B cell (primary cell): Measurements from ENCODE around the gene ZBTB5. TPM values are rescaled to one million over a fixed set of nuclear protein-coding genes. Genes with fewer than 3 reads are reported as not detected.

ENCODE experiments used
- ATAC-seq: fragments of 200-7000 bp; cut with Tn5 transposase; one replicate; pipeline ENCODE4 v1.10.0; 2021; ENCODE audit warnings: low read depth, mild to moderate bottlenecking, moderate number of reproducible peaks, moderate library complexity
- CTCF ChIA-PET: fragments of 350-600 bp; sonication (Branson Sonifier 250); formaldehyde crosslinking; loops from one replicate; lab custom pipeline; 2021; ENCODE audit warnings: antibody characterized with exemption, inconsistent platforms; lab: Charles Lee
- POLR2A ChIA-PET: fragments of 350-600 bp; sonication (Branson Sonifier 250); formaldehyde crosslinking; loops from one replicate; lab custom pipeline; 2021; ENCODE audit warnings: antibody characterized with exemption; lab: Charles Lee
- DNase-seq: peaks from one replicate; pipeline ENCODE4 v3.0.0; 2013
- H2AFZ ChIP-seq: 2 replicates; pipeline ENCODE4 v1.6.1; 2012; ENCODE audit warnings: mild to moderate bottlenecking, low read depth, low read length; ENCODE audit not compliant: insufficient read depth, poor library complexity, severe bottlenecking
- H3K27ac ChIP-seq, 2 donors: 1 replicate in 1 of 2; 2 replicates in 1 of 2; pipeline ENCODE4 v1.5.1; 2012 to 2013; ENCODE audit warnings: low read length in 2 of 2, mild to moderate bottlenecking in 2 of 2, moderate library complexity in 1 of 2
- H3K27me3 ChIP-seq, 4 experiments: fragments of 200-600 bp in 1 of 4; sonication (generic) in 1 of 4; replicated peaks in 1 of 4; 1 replicate in 2 of 4; 2 replicates in 2 of 4; pipeline versions ENCODE4 v1.6.1 to v1.7.0; 2013 to 2016; ENCODE audit warnings: low read length in 3 of 4, mild to moderate bottlenecking in 2 of 4, mixed read lengths in 1 of 4, moderate library complexity in 1 of 4; ENCODE audit not compliant: insufficient read depth in 4 of 4, control insufficient read depth in 3 of 4; ENCODE audit errors: control extremely low read depth in 1 of 4
- H3K36me3 ChIP-seq, 2 experiments: replicated peaks in 1 of 2; 1 replicate in 1 of 2; 2 replicates in 1 of 2; pipeline versions ENCODE4 v1.6.1 to v1.7.1; 2013; ENCODE audit warnings: low read length in 1 of 2; ENCODE audit not compliant: insufficient read depth in 2 of 2, control insufficient read depth in 1 of 2; ENCODE audit errors: control extremely low read depth in 1 of 2, extremely low read depth in 1 of 2
- H3K4me1 ChIP-seq, 2 donors: fragments of 200-600 bp in 1 of 2; sonication (generic) in 1 of 2; 1 replicate in 1 of 2; 2 replicates in 1 of 2; pipeline versions ENCODE4 v1.5.1 to v1.6.1; 2013 to 2017; ENCODE audit warnings: low read length in 2 of 2; ENCODE audit not compliant: control insufficient read depth in 2 of 2, insufficient read depth in 2 of 2
- H3K4me2 ChIP-seq: replicated peaks from 2 replicates; pipeline ENCODE3; 2012; ENCODE audit warnings: mild to moderate bottlenecking, low read depth, low read length; ENCODE audit not compliant: poor library complexity, severe bottlenecking
- H3K4me3 ChIP-seq, 5 experiments: fragments of 200-600 bp in 1 of 5; sonication (generic) in 1 of 5; 1 replicate in 3 of 5; 2 replicates in 2 of 5; pipeline versions ENCODE4 v1.5.1 to v1.7.0; 2011 to 2016; ENCODE audit warnings: low read length in 4 of 5, mild to moderate bottlenecking in 4 of 5, low read depth in 2 of 5, control low read depth in 1 of 5, moderate library complexity in 1 of 5; ENCODE audit not compliant: insufficient read depth in 1 of 5; ENCODE audit errors: control extremely low read depth in 1 of 5, extremely low read depth in 1 of 5
- H3K79me2 ChIP-seq: fragments of 200-600 bp; sonication (generic); one replicate; pipeline ENCODE4 v1.6.0; 2016; ENCODE audit warnings: low read length; ENCODE audit not compliant: control insufficient read depth, insufficient read depth
- H3K9ac ChIP-seq: fragments of 200-600 bp; sonication (generic); 2 replicates; pipeline ENCODE4 v1.6.1; 2017; ENCODE audit warnings: mild to moderate bottlenecking, low read length, moderate library complexity
- H3K9me3 ChIP-seq, 3 donors: one replicate each; pipeline versions ENCODE4 v1.6.1 to v1.7.1; 2013; ENCODE audit warnings: low read length in 2 of 3; ENCODE audit not compliant: control insufficient read depth in 2 of 3, insufficient read depth in 1 of 3; ENCODE audit errors: control extremely low read depth in 1 of 3
- H4K20me1 ChIP-seq: 2 replicates; pipeline ENCODE4 v1.6.0; 2012; ENCODE audit warnings: mild to moderate bottlenecking, low read length; ENCODE audit not compliant: insufficient read depth, control insufficient read depth, poor library complexity, severe bottlenecking
- H3K27ac Mint-ChIP-seq: one replicate; pipeline ENCODE4 v1.8.0; 2021; ENCODE audit warnings: mixed read lengths
- H3K27me3 Mint-ChIP-seq: one replicate; pipeline ENCODE4 v1.8.0; 2021; ENCODE audit warnings: mixed read lengths
- H3K4me1 Mint-ChIP-seq: one replicate; pipeline ENCODE4 v1.8.0; 2021; ENCODE audit warnings: mixed read lengths
- H3K4me3 Mint-ChIP-seq: one replicate; pipeline ENCODE4 v1.8.0; 2021; ENCODE audit warnings: mixed read lengths
- H3K9me3 Mint-ChIP-seq: one replicate; pipeline ENCODE4 v1.8.0; 2022; ENCODE audit warnings: mixed read lengths; ENCODE audit not compliant: insufficient read depth
- CTCF ChIP-seq: fragments of 200-600 bp; IDR thresholded peaks from one replicate; pipeline ENCODE4 v1.8.0; 2022; ENCODE audit warnings: antibody characterized with exemption, mild to moderate bottlenecking
- EZH2 ChIP-seq: IDR thresholded peaks from 2 replicates; pipeline ENCODE4 v1.6.1; 2012; ENCODE audit warnings: borderline replicate concordance, low read depth, mild to moderate bottlenecking, moderate library complexity, low read length; ENCODE audit not compliant: insufficient read depth, poor library complexity, severe bottlenecking
- whole genome bisulfite sequencing: methylation state at CpG from one replicate; pipeline ENCODE4 v1.1.5; 2013; ENCODE audit warnings: missing lambda C conversion rate; ENCODE audit not compliant: insufficient coverage; 5-methylcytosine and 5-hydroxymethylcytosine counted together
- intact Hi-C: fragments of 100-400 bp; cut with micrococcal nuclease; formaldehyde crosslinking; loops from one replicate; pipeline ENCODE4 v1.10.0; 2022
- polyA plus RNA-seq: library from polyadenylated mRNA; depleted of rRNA; stranded (reverse); fragments of >200 nt; gene quantifications from 2 replicates; pipeline ENCODE4 v1.2.3, GENCODE V29; 2012
- total RNA-seq, 2 donors: library from RNA; stranded (reverse); fragments of 120-200 nt in 1 of 2; gene quantifications; 1 replicate in 1 of 2; 2 replicates in 1 of 2; pipeline versions ENCODE4 v1.2.3 to v1.2.4, GENCODE V29; 2013 to 2022

The ZBTB5 gene
- total and polyA plus RNA-seq, 2 donors (not counting 1 experiment from before 2014, with no cell fraction given) = 12.8 to 27.6 TPM

- Mint-ChIP-seq H3K9me3 (no peaks in the 10 kb centered on the region), H3K27me3 (no peaks in the 10 kb centered on the region), H3K4me3 (no peak overlapping the region), H3K4me1 (peaks cover 7% of the 10 kb centered on the region), H3K27ac (no peak overlapping the region)
- Histone ChIP-seq H3K9ac (no peak overlapping the region), H3K27ac (no peak overlapping the region), H3K36me3 (peaks cover 3 to 45% of the 10 kb centered on the region in 2 experiments), H3K9me3 (no peaks in the 10 kb centered on the region), H3K79me2 (peaks cover 55% of the 10 kb centered on the region), H3K4me3 (no peak overlapping the region), H3K4me2 (no peak overlapping the region), H3K27me3 (no peaks in the 10 kb centered on the region), H3K4me1 (no peaks in the 10 kb centered on the region), H2AFZ (no peak overlapping the region), H4K20me1 (peaks cover 29% of the 10 kb centered on the region)
- 100% methylated on average over 3 of the region's 5 CpGs for WGBS
- ATAC-seq (no peak), DNase-seq (no peak)
- TF ChIP-seq CTCF (no peak), EZH2 (no peak)
- ChIA-PET CTCF (interaction anchor here (0.9 kb wide), 1 partner anchor 114 kb away, joined by 3 read pairs; no protein-coding TSS in a partner anchor), POLR2A (no interaction called here)
- intact Hi-C loops = no loop called here
Measured at GRCh38 chr9:37443566-37443965, 21.7 kb downstream of the ZBTB5 start.

GRCh38 chr9:37442556-37442955 is 22.7 kb downstream of the ZBTB5 start:
- Histone ChIP-seq H3K27ac (no peak overlapping the region), H3K9ac (no peak overlapping the region), H3K79me2 (peaks cover 48% of the 10 kb centered on the region), H3K9me3 (no peaks in the 10 kb centered on the region), H3K4me1 (no peaks in the 10 kb centered on the region), H2AFZ (no peak overlapping the region), H3K27me3 (no peaks in the 10 kb centered on the region), H3K36me3 (peaks cover 1 to 55% of the 10 kb centered on the region in 2 experiments), H3K4me2 (no peak overlapping the region), H4K20me1 (peaks cover 26% of the 10 kb centered on the region), H3K4me3 (no peak overlapping the region)
- ChIA-PET CTCF (no interaction called here), POLR2A (no interaction called here)
- Mint-ChIP-seq H3K4me3 (no peak overlapping the region), H3K27ac (no peak overlapping the region), H3K4me1 (peaks cover 5% of the 10 kb centered on the region), H3K9me3 (no peaks in the 10 kb centered on the region), H3K27me3 (no peaks in the 10 kb centered on the region)
- no peak for TF ChIP-seq EZH2
- TF ChIP-seq CTCF = no peak
- no peak for DNase-seq
- intact Hi-C loops = no loop called here
- WGBS = no CpG with 5 or more reads among the region's 2 CpGs
- ATAC-seq = no peak
